ENCODE measurements around the gene NID1. TPM values are rescaled to one million over a fixed set of nuclear protein-coding genes. Genes with fewer than 3 reads are reported as not detected.

The NID1 gene
- total and polyA plus RNA-seq, 2 experiments from 2014 or later, result 32.1 to 54.3 TPM

DNA sequence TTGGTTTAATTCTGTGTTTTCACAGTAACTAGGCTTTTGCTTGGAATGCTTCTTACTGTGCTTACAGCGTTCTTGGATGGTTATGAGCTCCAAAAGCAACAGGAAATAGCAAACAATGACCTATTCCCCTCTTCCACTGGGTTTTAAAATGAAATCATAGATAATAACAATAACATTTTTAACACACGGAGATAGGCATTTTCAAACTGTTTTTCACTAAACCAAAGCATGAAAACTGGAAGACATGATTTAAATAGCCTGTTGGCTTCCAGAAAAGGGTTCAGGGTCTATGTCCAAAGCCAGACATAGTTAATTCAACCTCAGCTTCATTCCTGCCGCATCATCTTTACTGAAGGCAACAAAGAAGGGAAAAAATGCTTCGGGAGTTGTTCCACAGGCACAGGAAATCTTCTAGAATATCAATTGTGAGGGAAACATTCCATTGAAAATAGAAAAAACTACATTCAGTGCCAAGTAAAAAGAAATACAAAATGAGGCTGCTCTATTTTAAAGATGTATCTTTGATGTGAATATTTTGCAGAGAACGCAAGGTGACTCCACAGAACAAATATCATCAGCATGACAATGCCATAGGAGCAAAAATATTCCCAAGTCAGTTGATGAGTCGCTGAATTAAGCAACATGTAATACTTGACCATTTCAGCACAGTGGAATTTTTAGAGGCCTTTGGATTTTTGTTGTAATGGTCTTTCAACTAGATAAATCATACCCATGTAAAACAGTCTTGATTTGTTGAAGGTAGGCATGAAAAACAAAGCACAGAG lies 80.7 kb downstream of the NID1 start:
- DNase-seq (ENCODE audit: low read depth in 1 of 2, low spot score in 1 of 2), result peak in 1 of 2 donors; percentile 85
- Histone ChIP-seq H3K9me3 (ENCODE audit: low read depth) (no peaks in the 10 kb centered on the region), H3K27me3 (no peaks in the 10 kb centered on the region), H3K27ac (no peak overlapping the region), H3K36me3 (peaks cover 8% of the 10 kb centered on the region), H3K4me3 (no peak overlapping the region), H3K4me1 (ENCODE audit: low read depth) (no peaks in the 10 kb centered on the region)
- no peak for TF ChIP-seq CTCF (IDR thresholded peaks at IDR 0.05; ENCODE audit: low read depth, low read length)

DNA sequence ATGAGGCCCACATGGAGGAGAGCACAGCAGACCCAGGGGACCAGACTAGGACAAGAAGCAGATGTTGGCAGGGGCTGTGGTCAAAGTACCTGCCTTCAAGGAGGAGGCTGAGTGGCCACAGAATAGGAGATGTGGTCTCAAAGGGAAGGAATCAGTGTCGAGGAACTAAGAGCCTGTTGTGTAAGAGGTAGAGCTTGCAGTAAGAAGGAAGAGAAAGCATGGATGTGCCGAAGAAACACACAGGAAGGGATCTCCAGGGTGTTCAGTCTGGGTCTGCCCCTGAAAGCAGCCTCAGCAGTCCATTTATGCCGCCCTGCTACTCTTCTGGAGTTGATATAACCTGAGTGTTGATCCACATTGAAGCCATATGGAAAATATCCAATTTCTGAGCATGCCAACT lies 83.9 kb downstream of the NID1 start:
- H3K27me3 ChIP-seq, result no peaks in the 10 kb centered on the region
- DNase-seq (ENCODE audit: low read depth in 1 of 2, low spot score in 1 of 2), result no peak
- peaks cover 3% of the 10 kb centered on the region for H3K9me3 ChIP-seq (ENCODE audit: low read depth)
- H3K27ac ChIP-seq, result no peak overlapping the region
- no peak overlapping the region for H3K4me3 ChIP-seq
- no peak for TF ChIP-seq CTCF (IDR thresholded peaks at IDR 0.05; ENCODE audit: low read depth, low read length)
- peaks cover 22% of the 10 kb centered on the region for H3K36me3 ChIP-seq
- H3K4me1 ChIP-seq (ENCODE audit: low read depth), result no peaks in the 10 kb centered on the region

GRCh38 chr1:235979716-235980333 lies 85.1 kb downstream of the NID1 start:
- Histone ChIP-seq H3K27ac (no peak overlapping the region), H3K36me3 (peaks cover 22% of the 10 kb centered on the region), H3K4me3 (no peak overlapping the region), H3K9me3 (ENCODE audit: low read depth) (peaks cover 3% of the 10 kb centered on the region), H3K4me1 (ENCODE audit: low read depth) (no peaks in the 10 kb centered on the region), H3K27me3 (no peaks in the 10 kb centered on the region)
- no peak for DNase-seq (ENCODE audit: low read depth in 1 of 2, low spot score in 1 of 2)
- no peak for TF ChIP-seq CTCF (IDR thresholded peaks at IDR 0.05; ENCODE audit: low read depth, low read length)

DNA sequence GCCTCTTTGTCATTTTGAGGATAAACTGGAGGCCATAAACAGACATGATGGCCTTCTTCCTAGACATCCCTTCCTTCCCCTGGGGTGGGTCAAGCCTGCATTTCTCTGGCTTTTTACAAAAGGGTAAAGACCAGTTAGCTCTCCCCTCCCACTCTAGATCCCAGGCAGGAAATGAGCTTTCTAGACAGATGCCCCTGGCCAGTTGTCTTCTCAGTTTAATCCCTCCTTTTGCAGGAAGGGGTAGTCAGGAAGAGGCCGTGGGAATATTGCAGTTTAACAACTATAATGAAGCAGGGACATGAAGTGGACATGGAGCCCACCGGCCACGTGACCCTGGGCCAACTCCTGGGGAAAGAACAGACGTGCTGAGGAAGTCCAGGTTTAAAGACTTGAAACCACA lies 85.7 kb downstream of the NID1 start:
- no peaks in the 10 kb centered on the region for H3K27me3 ChIP-seq
- no peak for DNase-seq (ENCODE audit: low read depth in 1 of 2, low spot score in 1 of 2)
- H3K36me3 ChIP-seq, result peaks cover 22% of the 10 kb centered on the region
- no peak overlapping the region for H3K27ac ChIP-seq
- TF ChIP-seq CTCF (IDR thresholded peaks at IDR 0.05; ENCODE audit: low read depth, low read length), result no peak
- H3K9me3 ChIP-seq (ENCODE audit: low read depth), result peaks cover 3% of the 10 kb centered on the region
- no peaks in the 10 kb centered on the region for H3K4me1 ChIP-seq (ENCODE audit: low read depth)
- H3K4me3 ChIP-seq, result no peak overlapping the region

DNA sequence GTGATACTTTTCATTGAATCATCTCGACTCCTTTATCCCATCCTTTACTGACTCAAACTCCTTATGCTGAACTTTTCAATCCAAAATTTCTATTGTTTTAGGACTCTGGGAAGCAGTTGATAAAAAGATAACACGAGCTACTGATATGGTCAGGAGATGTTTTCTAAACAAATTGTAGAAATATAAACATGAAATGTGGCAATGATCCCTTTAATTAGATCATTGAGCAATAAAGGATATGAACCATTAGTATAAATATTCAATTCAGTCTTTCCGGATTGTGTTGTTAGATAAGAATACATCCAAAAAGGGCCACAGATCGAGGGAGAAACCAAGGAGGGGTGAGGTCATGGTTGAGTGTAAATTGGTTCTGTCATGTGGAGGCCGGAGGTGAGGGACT lies 88.4 kb downstream of the NID1 start:
- Histone ChIP-seq H3K4me3 (no peak overlapping the region), H3K27me3 (no peaks in the 10 kb centered on the region), H3K4me1 (ENCODE audit: low read depth) (peaks cover 7% of the 10 kb centered on the region), H3K9me3 (ENCODE audit: low read depth) (peaks cover 3% of the 10 kb centered on the region), H3K27ac (no peak overlapping the region), H3K36me3 (peaks cover 22% of the 10 kb centered on the region)
- TF ChIP-seq CTCF (IDR thresholded peaks at IDR 0.05; ENCODE audit: low read depth, low read length), result no peak
- no peak for DNase-seq (ENCODE audit: low read depth in 1 of 2, low spot score in 1 of 2)

Data from cardiac muscle cell (in vitro differentiated cells and primary cell).